H1 (cell line): ENCODE data around the gene RENBP. TPM values are rescaled to one million over a fixed set of nuclear protein-coding genes. Genes with fewer than 3 reads are reported as not detected.

Experiments used
- CTCF ChIA-PET: fragments of 300-600 bp; sonication (Branson Sonifier 250); formaldehyde crosslinking; loops from one replicate; lab custom pipeline; 2021; ENCODE audit not compliant: partially characterized antibody; lab: Charles Lee
- POLR2A ChIA-PET: fragments of 300-600 bp; sonication (Branson Sonifier 250); formaldehyde crosslinking; loops from one replicate; lab custom pipeline; 2021; ENCODE audit warnings: inconsistent platforms; ENCODE audit not compliant: partially characterized antibody; lab: Charles Lee
- DNase-seq, 2 experiments: peaks; one replicate each; pipeline versions ENCODE4 v3.0.0 to v3.0.0-alpha.2; 2010 to 2022; ENCODE audit warnings: low spot score in 2 of 2, low read depth in 1 of 2, mixed read lengths in 1 of 2
- FAIRE-seq: peaks from 2 replicates; lab custom pipeline; 2011; peaks lifted over from hg19 to GRCh38; lab: Jason Lieb, UNC
- H2AFZ ChIP-seq: 2 replicates; pipeline ENCODE4 v1.8.1; 2012; ENCODE audit warnings: low read length, inconsistent platforms
- H2AK5ac ChIP-seq: 2 replicates; pipeline ENCODE4 v1.6.1; 2013; ENCODE audit warnings: low read depth, low read length
- H2BK120ac ChIP-seq: replicated peaks from 2 replicates; pipeline ENCODE3; 2013; ENCODE audit warnings: low read depth, low read length, inconsistent platforms
- H2BK12ac ChIP-seq: 2 replicates; pipeline ENCODE4 v1.6.1; 2013; ENCODE audit warnings: low read depth, low read length
- H2BK15ac ChIP-seq: 2 replicates; pipeline ENCODE4 v1.6.1; 2013; ENCODE audit warnings: low read length
- H2BK20ac ChIP-seq: 2 replicates; pipeline ENCODE4 v1.6.1; 2013; ENCODE audit warnings: low read length
- H2BK5ac ChIP-seq: 2 replicates; pipeline ENCODE4 v1.6.1; 2013; ENCODE audit warnings: low read depth, low read length
- H3K14ac ChIP-seq: 2 replicates; pipeline ENCODE4 v1.6.1; 2013; ENCODE audit warnings: inconsistent platforms; ENCODE audit not compliant: insufficient read length
- H3K18ac ChIP-seq: 2 replicates; pipeline ENCODE4 v1.6.1; 2013; ENCODE audit warnings: low read length; ENCODE audit errors: extremely low read depth
- H3K23ac ChIP-seq: 2 replicates; pipeline ENCODE4 v1.6.1; 2013; ENCODE audit warnings: inconsistent platforms; ENCODE audit not compliant: insufficient read length
- H3K23me2 ChIP-seq: 2 replicates; pipeline ENCODE4 v1.6.1; 2013; ENCODE audit warnings: low read depth, low read length
- H3K27ac ChIP-seq: 2 replicates; pipeline ENCODE4 v1.6.1; 2011; ENCODE audit warnings: low read depth, low read length, inconsistent platforms
- H3K27me3 ChIP-seq, 4 experiments: replicated peaks in 1 of 4; 1 replicate in 1 of 4; 2 replicates in 3 of 4; pipeline versions ENCODE4 v1.6.1 to v1.8.1; 2011 to 2013; ENCODE audit warnings: low read length in 3 of 4, mild to moderate bottlenecking in 3 of 4, inconsistent platforms in 2 of 4, mixed read lengths in 2 of 4, moderate library complexity in 1 of 4; ENCODE audit not compliant: control insufficient read depth in 3 of 4, insufficient read depth in 3 of 4; ENCODE audit errors: extremely low read depth in 1 of 4
- H3K36me3 ChIP-seq, 4 experiments: 2 replicates each; pipeline versions ENCODE4 v1.6.1 to v1.8.1; 2011 to 2013; ENCODE audit warnings: mild to moderate bottlenecking in 4 of 4, low read length in 3 of 4, moderate library complexity in 2 of 4, control low read depth in 1 of 4, inconsistent platforms in 1 of 4; ENCODE audit not compliant: insufficient read depth in 4 of 4, control insufficient read depth in 2 of 4
- H3K4ac ChIP-seq: replicated peaks from 2 replicates; pipeline ENCODE3; 2013; ENCODE audit warnings: low read length, low read depth, mixed read lengths, inconsistent platforms; ENCODE audit not compliant: insufficient read length
- H3K4me1 ChIP-seq, 4 experiments: replicated peaks in 1 of 4; 1 replicate in 1 of 4; 2 replicates in 3 of 4; pipeline versions ENCODE4 v1.6.1 to v1.8.1; 2011 to 2013; ENCODE audit warnings: low read length in 3 of 4, inconsistent platforms in 2 of 4, mixed read lengths in 1 of 4; ENCODE audit not compliant: insufficient read depth in 4 of 4, control insufficient read depth in 3 of 4
- H3K4me2 ChIP-seq, 2 experiments: 2 replicates each; pipeline versions ENCODE4 v1.6.1 to v1.8.1; 2011 to 2013; ENCODE audit warnings: low read depth in 2 of 2, low read length in 2 of 2, control low read depth in 1 of 2, inconsistent platforms in 1 of 2, mild to moderate bottlenecking in 1 of 2; ENCODE audit not compliant: insufficient read depth in 1 of 2
- H3K4me3 ChIP-seq, 4 experiments: fragments of 200-600, 300-600 bp in 1 of 4; sonication (generic), shearing (Covaris generic), sonication (Bioruptor Twin) in 1 of 4; 2 replicates each; pipeline versions ENCODE4 v1.5.1 to v1.8.1; 2011 to 2016; ENCODE audit warnings: low read length in 4 of 4, low read depth in 3 of 4, control low read depth in 2 of 4, inconsistent platforms in 2 of 4, mild to moderate bottlenecking in 2 of 4, mixed read lengths in 1 of 4, moderate library complexity in 1 of 4; ENCODE audit not compliant: insufficient read depth in 2 of 4; ENCODE audit errors: extremely low read depth in 1 of 4
- H3K56ac ChIP-seq: replicated peaks from 2 replicates; pipeline ENCODE3; 2013; ENCODE audit warnings: low read depth, mild to moderate bottlenecking, mixed read lengths, low read length, inconsistent platforms; ENCODE audit not compliant: insufficient read length
- H3K79me1 ChIP-seq: 2 replicates; pipeline ENCODE4 v1.6.1; 2013; ENCODE audit warnings: low read depth, low read length, control low read depth
- H3K79me2 ChIP-seq, 2 experiments: 2 replicates each; pipeline versions ENCODE4 v1.6.1 to v1.8.1; 2012 to 2013; ENCODE audit warnings: low read length in 2 of 2, mild to moderate bottlenecking in 2 of 2, inconsistent platforms in 1 of 2; ENCODE audit not compliant: insufficient read depth in 2 of 2, control insufficient read depth in 1 of 2
- H3K9ac ChIP-seq, 4 experiments: replicated peaks in 1 of 4; 1 replicate in 1 of 4; 2 replicates in 3 of 4; pipeline versions ENCODE4 v1.6.1 to v1.8.1; 2011 to 2013; ENCODE audit warnings: low read depth in 3 of 4, low read length in 3 of 4, control low read depth in 2 of 4, mild to moderate bottlenecking in 2 of 4, moderate library complexity in 2 of 4, inconsistent platforms in 1 of 4; ENCODE audit errors: extremely low read depth in 1 of 4
- H3K9me3 ChIP-seq, 2 experiments: 2 replicates each; pipeline versions ENCODE4 v1.6.1 to v1.8.1; 2012 to 2013; ENCODE audit warnings: mild to moderate bottlenecking in 2 of 2, moderate library complexity in 2 of 2, control low read depth in 1 of 2, inconsistent platforms in 1 of 2, low read depth in 1 of 2, low read length in 1 of 2, mixed read lengths in 1 of 2; ENCODE audit not compliant: insufficient read depth in 2 of 2
- H4K20me1 ChIP-seq, 2 experiments: replicated peaks in 1 of 2; 2 replicates each; pipeline versions ENCODE3 to v1.8.1; 2011 to 2013; ENCODE audit warnings: inconsistent platforms in 2 of 2, low read length in 2 of 2, mild to moderate bottlenecking in 1 of 2; ENCODE audit not compliant: insufficient read depth in 2 of 2, control insufficient read depth in 1 of 2
- H4K5ac ChIP-seq: 2 replicates; pipeline ENCODE4 v1.6.1; 2013; ENCODE audit warnings: low read length, low read depth, mixed read lengths, inconsistent platforms; ENCODE audit not compliant: insufficient read length
- H4K8ac ChIP-seq: 2 replicates; pipeline ENCODE4 v1.8.0; 2013; ENCODE audit warnings: mild to moderate bottlenecking, moderate library complexity, low read length, inconsistent platforms; ENCODE audit not compliant: insufficient read depth; ENCODE audit errors: extremely low read depth
- H4K91ac ChIP-seq: replicated peaks from 2 replicates; pipeline ENCODE3; 2013; ENCODE audit warnings: low read length, mixed read lengths, inconsistent platforms; ENCODE audit not compliant: insufficient read length
- BRCA1 ChIP-seq: IDR thresholded peaks from 2 replicates; pipeline ENCODE4 v1.6.1; 2012; ENCODE audit warnings: low read depth, low read length, improper control_type of control experiment
- CHD2 ChIP-seq: IDR thresholded peaks from 2 replicates; pipeline ENCODE4 v1.6.1; 2012; ENCODE audit warnings: low read length, improper control_type of control experiment
- EGR1 ChIP-seq: IDR thresholded peaks from 2 replicates; pipeline ENCODE4 v1.6.1; 2011; ENCODE audit warnings: low read depth, low read length, borderline replicate concordance
- FOSL1 ChIP-seq: IDR thresholded peaks from 2 replicates; pipeline ENCODE4 v1.6.1; 2011; ENCODE audit warnings: mild to moderate bottlenecking, low read depth, low read length, moderate library complexity; ENCODE audit not compliant: insufficient read depth
- HDAC2 ChIP-seq, 2 experiments: fragments of 300-600 bp in 1 of 2; sonication (generic) in 1 of 2; IDR thresholded peaks; 2 replicates each; pipeline ENCODE4 v1.6.1; 2011 to 2012; ENCODE audit warnings: low read depth in 2 of 2, low read length in 2 of 2, mild to moderate bottlenecking in 2 of 2, moderate library complexity in 2 of 2, borderline replicate concordance in 1 of 2, inconsistent platforms in 1 of 2
- JUN ChIP-seq: IDR thresholded peaks from 2 replicates; pipeline ENCODE4 v1.6.1; 2011; ENCODE audit warnings: low read depth, mild to moderate bottlenecking, improper control_type of control experiment, low read length
- KDM4A ChIP-seq: IDR thresholded peaks from one replicate; pipeline ENCODE4 v1.7.1; 2012; ENCODE audit warnings: low read depth, mild to moderate bottlenecking, moderate library complexity, low read length, inconsistent platforms; ENCODE audit not compliant: severe bottlenecking
- KDM5A ChIP-seq: fragments of 200-600 bp; IDR thresholded peaks from 2 replicates; pipeline ENCODE4 v1.7.1; 2012; ENCODE audit warnings: mild to moderate bottlenecking, low read length, inconsistent platforms, mixed read lengths
- SIN3A ChIP-seq, 2 experiments: IDR thresholded peaks in 1 of 2; conservative IDR thresholded peaks in 1 of 2; 2 replicates each; pipeline ENCODE4 v1.6.1; 2011 to 2012; ENCODE audit warnings: low read length in 2 of 2, improper control_type of control experiment in 1 of 2, low read depth in 1 of 2, mild to moderate bottlenecking in 1 of 2
- SP1 ChIP-seq: IDR thresholded peaks from 2 replicates; pipeline ENCODE4 v1.6.1; 2011; ENCODE audit warnings: low read depth, low read length
- SP4 ChIP-seq: IDR thresholded peaks from 2 replicates; pipeline ENCODE4 v1.6.1; 2012; ENCODE audit warnings: low read length, inconsistent platforms
- WGBS, 2 experiments: shearing (Covaris generic) in 1 of 2; methylation state at CpG; one replicate each; pipeline versions ENCODE4 v1.1.6 to v1.1.7; 2013 to 2015; ENCODE audit warnings: low lambda C conversion rate in 2 of 2, mixed read lengths in 2 of 2, inconsistent platforms in 1 of 2, low coverage in 1 of 2, missing lambda C conversion rate in 1 of 2; ENCODE audit not compliant: insufficient replicate concordance in 2 of 2, insufficient coverage in 1 of 2, insufficient read length in 1 of 2; ENCODE audit errors: extremely low coverage in 1 of 2, missing lambda C conversion rate in 1 of 2; 5-methylcytosine and 5-hydroxymethylcytosine counted together
- polyA plus RNA-seq, 7 experiments: library from polyadenylated mRNA; depleted of rRNA in 3 of 7; stranded (reverse) in 5 of 7; unstranded in 2 of 7; fragments of >200 nt in 5 of 7; fragments of 200-250 nt in 2 of 7; gene quantifications; 1 replicate in 5 of 7; 2 replicates in 1 of 7; 4 replicates in 1 of 7; pipeline versions ENCODE4 v1.2.1 to v1.2.3, GENCODE V29; 2011 to 2013; ENCODE audit warnings: missing spikeins in 2 of 7, mixed read lengths in 2 of 7
- total RNA-seq: library from RNA; stranded (reverse); fragmentation: NEBNext Ultra II Directional; extraction: Animal tissue kit (Norgen Biotek cat#: 25700); gene quantifications from 2 replicates; pipeline ENCODE4 v1.2.1, GENCODE V29; 2021
- TF ChIP-seq, protein P1 (sequence below): IDR thresholded peaks from 2 replicates; pipeline ENCODE4 v1.6.1; 2011; ENCODE audit warnings: low read depth, mild to moderate bottlenecking, low read length; ENCODE audit not compliant: insufficient read depth

Gene RENBP
- total and polyA plus RNA-seq, 2 of the 8 experiments (the other 6 are each of a cell fraction or from before 2014, with no cell fraction given) = 12.4 to 21.8 TPM

DNA sequence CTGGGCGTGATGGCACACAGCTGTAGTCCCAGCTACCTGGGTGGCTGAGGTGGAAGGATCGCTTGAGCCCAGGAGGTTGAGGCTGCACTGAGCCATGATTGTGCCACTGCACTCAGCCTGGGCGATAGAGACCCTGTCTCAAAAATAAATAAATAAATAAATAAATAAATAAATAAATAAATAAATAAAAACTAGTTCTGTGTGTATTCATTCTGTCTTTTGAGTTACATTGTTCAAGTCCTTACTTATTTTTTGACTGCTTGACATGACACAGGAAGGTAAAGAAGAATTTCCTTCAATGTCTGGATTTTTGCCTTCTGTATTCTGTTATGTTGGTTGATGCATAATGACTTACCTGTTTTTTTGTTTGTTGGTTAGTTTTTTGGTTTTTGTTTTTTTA, 7.4 kb downstream of the RENBP start:
- FAIRE-seq = no peak
- no peaks in the 10 kb centered on the region; a peak in 1 of 8 replicates for H3K36me3 ChIP-seq
- H3K4ac ChIP-seq = no peak overlapping the region
- POLR2A ChIA-PET = interaction anchor here (0.6 to 18.9 kb wide), 4 partner anchors 13 to 587 kb away, joined by 3 to 231 read pairs (median 4); partner anchors contain the start of genes ARHGAP4 and TMEM187
- no peak overlapping the region for H3K56ac ChIP-seq
- peaks cover 0 to 13% of the 10 kb centered on the region in 2 experiments; a peak in 2 of 4 replicates for H3K79me2 ChIP-seq
- no peak overlapping the region for H3K18ac ChIP-seq
- H3K9ac ChIP-seq = no peak overlapping the region
- H4K8ac ChIP-seq = no peak overlapping the region
- no peak overlapping the region for H3K27ac ChIP-seq
- no peak overlapping the region for H4K91ac ChIP-seq
- no peak for DNase-seq
- no peak overlapping the region for H2BK120ac ChIP-seq
- H3K23ac ChIP-seq = no peak overlapping the region
- 97% methylated on average over 3 of the region's 3 CpGs; no CpG with 5 or more reads in 1 of the 2 experiments for WGBS, 2 experiments
- CTCF ChIA-PET = interaction anchor here (1.7 to 19.6 kb wide), 3 partner anchors 10 to 11 kb away, joined by 4 to 272 read pairs (median 4); partner anchors contain the start of genes ARHGAP4 and RENBP
- no peak overlapping the region for H4K5ac ChIP-seq
- no peak overlapping the region for H3K4me2 ChIP-seq
- peaks cover 0 to 3% of the 10 kb centered on the region in 2 experiments for H4K20me1 ChIP-seq
- TF ChIP-seq JUN (no peak), SP1 (no peak), BRCA1 (no peak), KDM4A (no peak), SIN3A (conservative IDR thresholded peaks at IDR 0.05 in 1 of 2, IDR thresholded peaks at IDR 0.05 in 1 of 2; ENCODE audit: low read depth in 1 of 2, low read length in 2 of 2) (no peak), HDAC2 (IDR thresholded peaks at IDR 0.05; ENCODE audit: borderline replicate concordance in 1 of 2, low read depth in 2 of 2, low read length in 2 of 2) (no peak), EGR1 (no peak), KDM5A (no peak), FOSL1 (no peak), SP4 (no peak), CHD2 (no peak)
- TF ChIP-seq, protein P1, sequence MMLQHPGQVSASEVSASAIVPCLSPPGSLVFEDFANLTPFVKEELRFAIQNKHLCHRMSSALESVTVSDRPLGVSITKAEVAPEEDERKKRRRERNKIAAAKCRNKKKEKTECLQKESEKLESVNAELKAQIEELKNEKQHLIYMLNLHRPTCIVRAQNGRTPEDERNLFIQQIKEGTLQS = no peak
- H3K4me1 ChIP-seq = peaks cover 4 to 11% (median 8%) of the 10 kb centered on the region in 4 experiments; a peak in 6 of 7 replicates
- no peaks in the 10 kb centered on the region for H3K9me3 ChIP-seq
- no peaks in the 10 kb centered on the region for H3K27me3 ChIP-seq
- no peak overlapping the region for H2AFZ ChIP-seq
- H2BK15ac ChIP-seq = no peak overlapping the region
- no peaks in the 10 kb centered on the region for H3K79me1 ChIP-seq
- H3K23me2 ChIP-seq = 0 out of 2 replicates have a peak, but pooled peaks cover 2% of the 10 kb centered on the region
- no peak overlapping the region for H2BK20ac ChIP-seq
- H3K4me3 ChIP-seq = no peak overlapping the region
- H3K14ac ChIP-seq = no peak overlapping the region
- no peak overlapping the region for H2BK5ac ChIP-seq
- no peak overlapping the region for H2BK12ac ChIP-seq
- no peak overlapping the region for H2AK5ac ChIP-seq
